Measurements from ENCODE around the gene THAP7.

THAP7 gene

GRCh38 chr22:21025763-21026755 is 24.1 kb upstream of the THAP7 start:
- Histone ChIP-seq H3K36me3 (ENCODE audit: insufficient read depth, low read length) (no peaks in the 10 kb centered on the region), H3K4me1 (ENCODE audit: insufficient read depth, low read length) (no peaks in the 10 kb centered on the region), H3K9ac (ENCODE audit: low read depth, low read length) (no peak overlapping the region), H3K9me3 (ENCODE audit: control insufficient read depth, insufficient read depth, low read length) (no peaks in the 10 kb centered on the region)

GRCh38 chr22:21025266-21025665 is 23.3 kb upstream of the THAP7 start:
- H3K9me3 ChIP-seq (ENCODE audit: control insufficient read depth, insufficient read depth, low read length) = no peaks in the 10 kb centered on the region
- H3K9ac ChIP-seq (ENCODE audit: low read depth, low read length) = no peak overlapping the region
- no peaks in the 10 kb centered on the region for H3K36me3 ChIP-seq (ENCODE audit: insufficient read depth, low read length)
- no peaks in the 10 kb centered on the region for H3K4me1 ChIP-seq (ENCODE audit: insufficient read depth, low read length)

- no peak overlapping the region for H3K9ac ChIP-seq (ENCODE audit: low read depth, low read length)
- H3K9me3 ChIP-seq (ENCODE audit: control insufficient read depth, insufficient read depth, low read length) = no peaks in the 10 kb centered on the region
- H3K36me3 ChIP-seq (ENCODE audit: insufficient read depth, low read length) = no peaks in the 10 kb centered on the region
- no peaks in the 10 kb centered on the region for H3K4me1 ChIP-seq (ENCODE audit: insufficient read depth, low read length)
Measured at GRCh38 chr22:21022955-21023614, 21.2 kb upstream of the THAP7 start.

- H3K36me3 ChIP-seq (ENCODE audit: insufficient read depth, low read length) = no peaks in the 10 kb centered on the region
- no peaks in the 10 kb centered on the region for H3K4me1 ChIP-seq (ENCODE audit: insufficient read depth, low read length)
- no peaks in the 10 kb centered on the region for H3K9me3 ChIP-seq (ENCODE audit: control insufficient read depth, insufficient read depth, low read length)
- no peak overlapping the region for H3K9ac ChIP-seq (ENCODE audit: low read depth, low read length)
Measured at GRCh38 chr22:21022507-21022906, 20.6 kb upstream of the THAP7 start.

- Histone ChIP-seq H3K9ac (ENCODE audit: low read depth, low read length) (no peak overlapping the region), H3K4me1 (ENCODE audit: insufficient read depth, low read length) (no peaks in the 10 kb centered on the region), H3K36me3 (ENCODE audit: insufficient read depth, low read length) (no peaks in the 10 kb centered on the region), H3K9me3 (ENCODE audit: control insufficient read depth, insufficient read depth, low read length) (no peaks in the 10 kb centered on the region)
Measured at GRCh38 chr22:21020802-21021429, 19.0 kb upstream of the THAP7 start.

- Histone ChIP-seq H3K4me1 (ENCODE audit: insufficient read depth, low read length) (no peaks in the 10 kb centered on the region), H3K9ac (ENCODE audit: low read depth, low read length) (no peak overlapping the region), H3K9me3 (ENCODE audit: control insufficient read depth, insufficient read depth, low read length) (no peaks in the 10 kb centered on the region), H3K36me3 (ENCODE audit: insufficient read depth, low read length) (no peaks in the 10 kb centered on the region)
Measured at GRCh38 chr22:21018314-21018713, 16.4 kb upstream of the THAP7 start.

- no peaks in the 10 kb centered on the region for H3K4me1 ChIP-seq (ENCODE audit: insufficient read depth, low read length)
- no peaks in the 10 kb centered on the region for H3K36me3 ChIP-seq (ENCODE audit: insufficient read depth, low read length)
- no peak overlapping the region for H3K9ac ChIP-seq (ENCODE audit: low read depth, low read length)
- H3K9me3 ChIP-seq (ENCODE audit: control insufficient read depth, insufficient read depth, low read length) = no peaks in the 10 kb centered on the region
Measured at GRCh38 chr22:21016644-21017420, 14.9 kb upstream of the THAP7 start.

- Histone ChIP-seq H3K4me1 (ENCODE audit: insufficient read depth, low read length) (peaks cover under 1% of the 10 kb centered on the region; the same call in 1 of the 2 replicates), H3K36me3 (ENCODE audit: insufficient read depth, low read length) (no peaks in the 10 kb centered on the region), H3K9ac (ENCODE audit: low read depth, low read length) (no peak overlapping the region; the same call in 1 of the 2 replicates), H3K9me3 (ENCODE audit: control insufficient read depth, insufficient read depth, low read length) (no peaks in the 10 kb centered on the region)
Measured at GRCh38 chr22:21015466-21016006, 13.6 kb upstream of the THAP7 start.

GRCh38 chr22:21014726-21015465 is 13.0 kb upstream of the THAP7 start, which contains the start of gene P2RX6:
Gene P2RX6 (plus strand): TSS chr22:21015165. CDS start chr22:21015175, 10 bp downstream.
- Histone ChIP-seq H3K36me3 (ENCODE audit: insufficient read depth, low read length) (no peaks in the 10 kb centered on the region), H3K9me3 (ENCODE audit: control insufficient read depth, insufficient read depth, low read length) (no peaks in the 10 kb centered on the region), H3K4me1 (ENCODE audit: insufficient read depth, low read length) (peaks cover 2% of the 10 kb centered on the region; the same call in 1 of the 2 replicates), H3K9ac (ENCODE audit: low read depth, low read length) (peak within 1 kb of the TSS; percentile 69)

GRCh38 chr22:21014202-21014725 is 12.3 kb upstream of the THAP7 start:
- Histone ChIP-seq H3K36me3 (ENCODE audit: insufficient read depth, low read length) (no peaks in the 10 kb centered on the region), H3K4me1 (ENCODE audit: insufficient read depth, low read length) (peaks cover 2% of the 10 kb centered on the region; the same call in 1 of the 2 replicates), H3K9me3 (ENCODE audit: control insufficient read depth, insufficient read depth, low read length) (no peaks in the 10 kb centered on the region), H3K9ac (ENCODE audit: low read depth, low read length) (peak overlapping the region; percentile 69)

- H3K9ac ChIP-seq (ENCODE audit: low read depth, low read length) = peak overlapping the region; percentile 69
- H3K36me3 ChIP-seq (ENCODE audit: insufficient read depth, low read length) = no peaks in the 10 kb centered on the region
- no peaks in the 10 kb centered on the region for H3K9me3 ChIP-seq (ENCODE audit: control insufficient read depth, insufficient read depth, low read length)
- peaks cover 2% of the 10 kb centered on the region; the same call in 1 of the 2 replicates for H3K4me1 ChIP-seq (ENCODE audit: insufficient read depth, low read length)
Measured at GRCh38 chr22:21013657-21014201, 11.8 kb upstream of the THAP7 start.

- Histone ChIP-seq H3K36me3 (ENCODE audit: insufficient read depth, low read length) (no peaks in the 10 kb centered on the region), H3K4me1 (ENCODE audit: insufficient read depth, low read length) (peaks cover 2% of the 10 kb centered on the region; the same call in 1 of the 2 replicates), H3K9me3 (ENCODE audit: control insufficient read depth, insufficient read depth, low read length) (no peaks in the 10 kb centered on the region), H3K9ac (ENCODE audit: low read depth, low read length) (no peak overlapping the region)
Measured at GRCh38 chr22:21012446-21013407, 10.8 kb upstream of the THAP7 start.

Data from ES-I3 (cell line).